Retinal pigment epithelial cell (primary cell): ENCODE measurements around the gene EDN2.

Experiments used
- DNase-seq: peaks from one replicate; pipeline ENCODE4 v3.0.0-alpha.2; 2010; ENCODE audit warnings: low read depth
- H3K4me3 ChIP-seq: 2 replicates; pipeline ENCODE4 v1.5.1; 2011; ENCODE audit warnings: mild to moderate bottlenecking, low read length, control low read depth, moderate library complexity
- TF ChIP-seq, protein P1 (sequence below): conservative IDR thresholded peaks from 2 replicates; pipeline ENCODE4 v1.5.1; 2011; ENCODE audit warnings: low read depth, low read length, control low read depth, inconsistent platforms

The EDN2 gene

GRCh38 chr1:41511239-41511540 is 26.7 kb upstream of the EDN2 start:
- H3K4me3 ChIP-seq: no peak overlapping the region
- no peak for DNase-seq
- TF ChIP-seq, protein P1, sequence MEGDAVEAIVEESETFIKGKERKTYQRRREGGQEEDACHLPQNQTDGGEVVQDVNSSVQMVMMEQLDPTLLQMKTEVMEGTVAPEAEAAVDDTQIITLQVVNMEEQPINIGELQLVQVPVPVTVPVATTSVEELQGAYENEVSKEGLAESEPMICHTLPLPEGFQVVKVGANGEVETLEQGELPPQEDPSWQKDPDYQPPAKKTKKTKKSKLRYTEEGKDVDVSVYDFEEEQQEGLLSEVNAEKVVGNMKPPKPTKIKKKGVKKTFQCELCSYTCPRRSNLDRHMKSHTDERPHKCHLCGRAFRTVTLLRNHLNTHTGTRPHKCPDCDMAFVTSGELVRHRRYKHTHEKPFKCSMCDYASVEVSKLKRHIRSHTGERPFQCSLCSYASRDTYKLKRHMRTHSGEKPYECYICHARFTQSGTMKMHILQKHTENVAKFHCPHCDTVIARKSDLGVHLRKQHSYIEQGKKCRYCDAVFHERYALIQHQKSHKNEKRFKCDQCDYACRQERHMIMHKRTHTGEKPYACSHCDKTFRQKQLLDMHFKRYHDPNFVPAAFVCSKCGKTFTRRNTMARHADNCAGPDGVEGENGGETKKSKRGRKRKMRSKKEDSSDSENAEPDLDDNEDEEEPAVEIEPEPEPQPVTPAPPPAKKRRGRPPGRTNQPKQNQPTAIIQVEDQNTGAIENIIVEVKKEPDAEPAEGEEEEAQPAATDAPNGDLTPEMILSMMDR: no peak

DNA sequence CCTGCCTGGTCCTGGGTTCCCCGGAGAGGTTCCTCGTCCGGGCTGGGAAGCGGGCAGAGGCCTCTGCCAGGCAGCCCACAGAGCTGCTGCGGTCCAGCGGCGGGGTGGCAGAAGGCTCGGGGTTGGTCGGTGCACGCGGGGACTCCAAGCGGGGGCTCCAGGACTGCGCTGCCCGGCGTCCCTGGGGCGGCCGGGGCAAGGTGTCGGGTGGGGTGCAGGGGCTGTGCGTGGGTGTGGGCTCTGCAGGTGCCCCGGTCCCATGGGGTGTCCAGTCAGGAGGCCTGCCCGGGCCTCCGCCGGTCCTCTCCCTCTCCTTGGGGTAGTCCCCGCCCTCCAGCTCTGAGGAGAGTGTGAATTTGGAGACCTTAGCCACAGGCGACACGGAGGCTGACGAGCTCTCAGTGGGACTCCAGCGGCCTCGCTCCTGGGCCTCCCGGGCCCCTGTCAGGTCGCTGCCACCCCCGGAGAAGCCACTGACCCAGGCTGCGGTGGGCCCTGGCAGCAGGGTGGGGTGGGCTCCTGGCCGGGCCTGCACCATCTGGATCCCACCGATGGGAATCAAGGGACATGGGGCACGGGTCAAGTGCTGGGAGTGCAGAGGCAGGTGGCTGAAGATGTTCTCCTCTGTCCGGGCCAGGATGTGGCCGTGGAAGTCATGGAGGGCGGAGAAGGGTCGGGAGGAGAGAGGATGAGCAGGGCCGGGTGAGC is 26.2 kb upstream of the EDN2 start:
- TF ChIP-seq, protein P1: no peak
- no peak overlapping the region for H3K4me3 ChIP-seq
- DNase-seq: no peak

GRCh38 chr1:41509270-41509671 is 24.8 kb upstream of the EDN2 start:
- H3K4me3 ChIP-seq: no peak overlapping the region
- DNase-seq: no peak
- TF ChIP-seq, protein P1: no peak

DNA sequence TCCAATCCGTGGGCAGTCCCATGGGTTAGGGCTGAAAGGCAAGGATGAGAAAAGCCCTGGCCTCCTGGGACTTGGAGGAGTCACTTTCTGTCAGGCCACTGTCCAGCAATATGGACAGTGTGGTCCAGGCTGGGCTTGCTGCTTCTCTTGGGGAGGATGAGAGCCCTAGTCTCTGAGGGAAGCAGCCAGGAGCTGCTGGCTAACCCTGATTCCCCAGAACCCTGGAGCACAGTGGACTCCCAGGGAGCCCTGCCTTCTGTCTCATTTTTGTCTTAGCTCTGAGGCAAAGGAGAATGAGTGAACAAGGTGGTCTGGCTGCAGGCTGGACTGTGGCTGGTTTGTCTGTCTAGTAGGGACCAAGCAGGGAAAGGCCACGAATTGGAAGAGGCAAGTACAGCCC is 23.8 kb upstream of the EDN2 start:
- no peak for DNase-seq
- H3K4me3 ChIP-seq: no peak overlapping the region
- TF ChIP-seq, protein P1: no peak

GRCh38 chr1:41507836-41508235 is 23.4 kb upstream of the EDN2 start:
- TF ChIP-seq, protein P1: no peak
- H3K4me3 ChIP-seq: no peak overlapping the region
- no peak for DNase-seq

DNA sequence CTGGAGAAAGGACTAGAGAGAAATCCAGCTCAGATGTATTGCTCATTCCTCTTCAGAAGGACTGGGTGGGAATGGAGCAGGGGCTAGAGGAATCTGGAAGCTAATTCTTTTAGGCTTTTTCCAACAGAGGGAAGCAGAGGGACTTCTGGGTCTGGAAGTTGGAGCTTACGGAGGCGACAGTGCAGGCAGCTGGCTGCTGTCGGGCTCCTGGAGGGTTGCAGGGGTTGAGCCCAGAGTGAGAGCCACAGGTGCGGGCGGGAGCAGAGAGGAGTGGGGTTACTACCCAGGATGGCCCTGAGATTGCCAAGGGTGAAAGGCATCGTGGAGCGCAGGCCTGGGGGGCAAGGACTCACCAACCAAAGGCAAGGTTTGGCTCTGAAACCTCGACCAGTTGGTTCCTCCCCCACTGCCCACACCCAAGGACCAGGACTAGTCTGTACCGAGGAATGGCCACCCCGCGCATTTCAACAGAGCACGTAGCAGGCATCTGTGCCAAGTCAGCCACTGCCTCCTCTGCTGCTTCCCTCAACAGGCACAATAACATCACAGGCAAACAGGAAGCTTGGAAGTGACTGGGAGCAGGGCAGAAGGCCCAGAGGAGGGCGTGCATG is 22.7 kb upstream of the EDN2 start:
- no peak overlapping the region for H3K4me3 ChIP-seq
- no peak for DNase-seq
- TF ChIP-seq, protein P1: no peak
